ENCODE measurements around the gene C1orf159. TPM values are rescaled to one million over a fixed set of nuclear protein-coding genes. Genes with fewer than 3 reads are reported as not detected.

Gene C1orf159
- total RNA-seq, 1 experiment from 2014 or later = 19.1 TPM

DNA sequence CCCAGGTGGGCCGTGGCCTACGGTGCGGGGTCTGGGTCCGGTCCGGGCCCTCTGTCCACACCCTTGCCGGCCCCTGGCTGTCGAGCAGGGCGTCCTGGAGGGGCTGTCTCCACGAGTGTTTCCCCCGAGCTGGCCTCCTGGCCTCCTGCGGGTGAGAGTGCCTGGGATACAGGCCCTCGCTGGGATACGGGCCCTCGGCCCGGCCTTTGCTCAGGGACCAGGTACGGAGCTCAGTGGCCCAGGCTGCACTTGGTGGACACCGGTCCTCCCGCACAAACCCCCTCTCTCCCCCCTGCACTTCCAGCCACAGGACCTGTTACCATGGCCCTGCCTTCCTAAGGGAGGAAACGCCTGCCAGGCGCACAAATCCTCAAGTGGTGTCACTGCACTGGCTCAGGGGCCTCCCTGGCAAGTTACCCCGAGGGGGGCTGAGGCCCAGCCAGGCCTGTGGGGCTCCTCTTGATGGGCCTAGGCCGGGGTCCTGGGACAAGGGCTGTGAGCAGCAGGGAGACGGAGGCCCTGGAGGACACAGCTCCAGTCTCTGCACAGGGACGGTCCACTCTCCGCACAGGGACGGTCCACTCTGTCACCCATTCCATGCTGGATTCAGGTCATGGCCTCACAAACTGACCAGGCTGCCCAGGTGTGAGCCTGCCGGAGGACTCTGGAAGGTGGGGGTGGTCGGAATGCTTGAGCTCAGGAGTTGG is 23.6 kb downstream of the C1orf159 start:
- DNase-seq (ENCODE audit: low read depth) = no peak

- DNase-seq (ENCODE audit: low read depth) = no peak
These were observed 24.3 kb downstream of the C1orf159 start for GRCh38 chr1:1091344-1092148.

DNA sequence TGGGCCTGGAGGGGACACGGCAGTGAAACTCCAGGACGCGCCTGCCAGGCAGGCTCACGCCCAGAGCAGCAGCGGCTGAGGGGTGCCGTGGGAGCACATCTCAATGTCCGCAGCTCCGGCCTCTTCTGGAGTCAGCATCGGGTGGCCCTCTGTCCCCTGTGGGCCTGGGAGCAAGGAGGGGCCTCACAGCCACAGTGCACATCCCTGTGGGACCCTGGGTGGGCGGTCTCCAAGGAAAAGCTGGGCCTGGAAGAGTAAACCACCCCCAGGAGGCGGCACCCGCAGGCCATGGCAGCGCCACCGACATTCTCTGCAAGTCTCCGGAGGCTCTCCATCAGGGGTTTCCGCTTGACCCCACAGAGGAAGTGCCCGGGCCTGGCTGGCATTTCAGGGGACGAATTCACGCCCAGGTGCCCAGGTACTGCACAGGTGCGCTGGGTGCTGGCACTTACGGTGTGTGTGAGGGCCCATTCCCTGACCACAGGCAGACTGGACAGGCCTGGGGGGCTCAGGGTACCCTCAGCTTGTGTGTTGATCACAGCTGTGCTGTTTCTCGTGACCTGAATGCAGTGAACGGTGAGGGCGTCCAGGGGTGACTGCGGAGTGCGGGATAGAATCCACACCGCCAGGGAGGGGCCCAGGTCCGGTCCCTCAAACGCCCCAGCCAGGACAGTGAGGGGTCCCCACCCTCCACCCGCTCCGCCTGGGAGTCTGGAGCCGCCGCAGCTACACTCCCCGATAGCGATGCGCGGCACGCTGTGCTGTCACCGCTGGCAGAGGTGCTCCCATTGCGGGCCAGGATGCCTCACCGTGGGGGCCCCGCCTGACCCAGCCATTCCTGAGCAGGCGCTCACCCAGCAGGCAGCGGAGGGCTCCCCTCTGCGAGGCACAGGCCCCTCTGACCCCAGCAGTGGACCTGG is 25.2 kb downstream of the C1orf159 start:
- no peak for DNase-seq (ENCODE audit: low read depth)

DNA sequence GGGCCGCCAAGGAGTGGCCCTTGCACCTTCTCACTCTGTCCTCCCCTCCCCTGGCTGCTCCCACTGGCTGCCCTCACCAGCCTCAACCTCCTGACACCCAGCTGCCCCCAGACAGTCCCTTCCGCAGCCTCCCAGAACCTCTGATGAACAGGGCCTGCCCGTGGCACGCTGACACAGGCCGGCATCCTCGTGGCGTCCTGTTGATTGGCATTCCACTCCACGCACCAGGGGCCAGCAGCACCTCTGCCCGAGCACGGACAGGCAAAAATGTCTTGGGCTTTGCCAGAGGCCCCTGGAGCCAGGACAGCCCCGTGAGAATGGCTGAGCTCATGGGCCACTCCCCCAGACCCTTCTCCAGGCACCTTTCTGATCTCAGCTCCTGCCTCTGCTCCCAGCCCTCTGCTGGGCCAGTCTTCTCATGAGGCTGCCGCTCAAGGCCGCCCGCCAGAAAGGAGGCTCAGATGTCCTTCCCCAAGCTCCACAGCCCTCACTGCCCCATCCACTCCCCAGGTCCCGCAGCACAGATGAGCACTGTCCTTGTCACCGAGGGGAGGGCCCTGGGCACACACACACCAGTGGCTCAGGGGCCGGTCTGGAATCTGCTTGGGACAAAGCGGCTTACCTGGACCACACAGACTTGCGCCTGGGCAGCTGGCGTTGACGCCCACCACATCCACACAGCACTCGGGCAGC is 26.0 kb downstream of the C1orf159 start:
- DNase-seq (ENCODE audit: low read depth) = no peak

GRCh38 chr1:1088801-1089680 is 26.8 kb downstream of the C1orf159 start:
- no peak for DNase-seq (ENCODE audit: low read depth)

DNA sequence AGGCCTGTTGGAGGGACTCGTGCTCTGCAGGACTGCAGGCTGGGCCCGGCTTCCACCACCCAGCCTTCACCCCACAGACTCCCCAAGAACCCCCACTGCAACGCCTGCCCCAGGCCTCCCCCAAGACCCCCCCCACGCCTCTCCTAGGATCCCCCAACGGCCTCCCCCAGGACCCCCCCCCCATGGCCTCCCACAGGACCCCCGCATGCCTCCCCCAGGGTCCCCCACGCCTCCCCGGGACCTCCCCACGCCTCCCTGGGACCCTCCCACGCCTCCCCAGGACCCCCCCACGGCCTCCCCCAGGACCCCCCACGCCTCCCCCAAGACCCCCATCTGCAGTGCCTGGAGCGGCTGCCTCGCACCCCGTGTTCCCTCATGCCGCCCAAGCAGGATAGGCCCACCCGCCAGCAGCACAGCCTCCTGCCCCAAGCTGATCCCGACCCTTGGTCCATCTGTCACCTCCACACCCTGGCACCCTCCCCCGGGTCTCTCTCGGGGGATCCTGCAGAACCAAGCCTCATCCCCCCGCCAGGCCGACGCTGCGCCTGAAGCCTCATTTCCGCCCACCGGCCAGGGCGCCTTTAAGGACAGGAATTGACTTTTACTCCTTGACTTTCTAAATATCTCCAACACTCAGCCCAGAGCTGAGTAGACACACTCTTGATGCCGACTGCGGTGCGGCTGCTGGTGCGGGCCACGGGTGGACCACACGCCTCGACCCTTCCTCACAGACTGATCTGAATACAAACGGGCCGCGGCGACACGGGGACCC is 27.7 kb downstream of the C1orf159 start:
- no peak for DNase-seq (ENCODE audit: low read depth)

DNA sequence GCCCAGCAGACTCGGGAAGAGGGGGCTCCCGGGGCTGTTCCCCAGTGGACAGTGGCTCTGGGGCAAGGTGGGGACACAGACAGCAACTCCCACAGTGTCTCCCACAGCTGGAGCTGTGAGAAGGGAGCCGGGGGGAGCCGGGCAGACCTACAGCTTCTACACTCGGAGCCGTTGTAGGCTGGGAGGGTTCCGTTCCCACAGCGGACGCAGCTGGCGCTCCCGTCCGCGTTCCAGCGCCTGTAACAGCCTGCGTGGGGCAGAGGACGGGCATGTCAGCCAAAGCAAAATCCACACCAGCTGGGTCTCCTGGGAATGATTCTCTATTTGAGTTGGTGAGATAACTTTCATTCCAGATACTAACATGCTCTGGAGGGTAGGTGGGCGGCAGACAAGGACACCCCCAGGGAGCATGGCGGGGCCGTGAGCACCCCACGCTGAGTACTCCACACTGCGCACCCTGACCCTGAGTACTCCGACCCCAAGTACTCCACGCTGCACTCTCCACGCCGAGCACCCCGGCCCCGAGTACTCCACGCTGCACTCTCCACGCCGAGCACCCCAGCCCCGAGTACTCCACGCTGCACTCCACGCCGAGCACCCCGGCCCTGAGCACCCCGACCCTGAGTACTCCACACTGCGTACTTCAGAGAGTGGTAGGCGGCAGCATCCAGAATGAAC is 28.4 kb downstream of the C1orf159 start:
- no peak for DNase-seq (ENCODE audit: low read depth)

GRCh38 chr1:1086911-1087341 is 29.0 kb downstream of the C1orf159 start:
- DNase-seq (ENCODE audit: low read depth) = no peak

DNA sequence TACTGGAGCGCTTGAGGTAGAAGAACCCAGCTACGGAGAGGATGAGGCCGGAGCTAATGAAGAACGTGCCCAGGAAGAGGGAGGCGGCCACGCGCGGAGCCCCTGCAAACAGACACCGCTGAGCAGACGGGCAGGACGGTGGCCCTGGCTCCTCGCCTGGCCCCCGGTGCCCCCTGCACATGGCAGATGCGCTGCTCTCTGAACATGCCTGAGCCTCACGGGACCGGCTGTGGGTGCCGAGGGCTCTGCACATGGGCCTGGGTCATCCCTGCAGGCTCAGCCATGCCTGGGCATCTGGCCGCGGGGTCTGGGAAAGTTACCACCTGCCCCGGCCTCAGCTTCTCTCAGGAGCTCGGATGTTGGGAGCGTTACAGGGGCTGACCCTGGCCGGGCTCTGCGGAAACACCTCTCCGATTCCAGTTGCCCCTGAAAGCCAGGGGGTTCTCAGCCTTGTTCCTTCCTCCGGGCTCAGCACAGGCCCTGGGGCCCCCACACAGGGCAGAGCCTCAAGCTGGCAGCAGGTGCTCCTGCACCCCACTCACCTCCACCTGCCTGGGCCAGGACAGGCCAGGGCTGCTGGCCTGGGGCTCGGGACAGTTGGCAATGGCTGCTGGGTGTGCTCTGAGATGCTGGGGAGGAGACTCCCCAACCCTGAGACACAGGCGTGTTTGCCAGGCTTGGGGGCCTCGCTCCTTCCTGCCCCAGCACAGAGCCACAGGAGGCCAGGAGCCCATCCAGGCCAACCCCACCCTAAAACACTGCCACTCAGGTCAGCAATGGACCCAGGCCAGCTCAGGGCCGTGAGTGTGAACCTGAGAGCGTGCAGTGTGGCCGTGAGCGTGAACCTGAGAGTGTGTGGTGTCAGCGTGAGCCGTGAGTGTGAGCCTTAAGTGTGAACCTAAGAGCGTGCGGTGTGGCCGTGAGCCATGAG is 29.7 kb downstream of the C1orf159 start:
- DNase-seq (ENCODE audit: low read depth) = peak; percentile 11

DNA sequence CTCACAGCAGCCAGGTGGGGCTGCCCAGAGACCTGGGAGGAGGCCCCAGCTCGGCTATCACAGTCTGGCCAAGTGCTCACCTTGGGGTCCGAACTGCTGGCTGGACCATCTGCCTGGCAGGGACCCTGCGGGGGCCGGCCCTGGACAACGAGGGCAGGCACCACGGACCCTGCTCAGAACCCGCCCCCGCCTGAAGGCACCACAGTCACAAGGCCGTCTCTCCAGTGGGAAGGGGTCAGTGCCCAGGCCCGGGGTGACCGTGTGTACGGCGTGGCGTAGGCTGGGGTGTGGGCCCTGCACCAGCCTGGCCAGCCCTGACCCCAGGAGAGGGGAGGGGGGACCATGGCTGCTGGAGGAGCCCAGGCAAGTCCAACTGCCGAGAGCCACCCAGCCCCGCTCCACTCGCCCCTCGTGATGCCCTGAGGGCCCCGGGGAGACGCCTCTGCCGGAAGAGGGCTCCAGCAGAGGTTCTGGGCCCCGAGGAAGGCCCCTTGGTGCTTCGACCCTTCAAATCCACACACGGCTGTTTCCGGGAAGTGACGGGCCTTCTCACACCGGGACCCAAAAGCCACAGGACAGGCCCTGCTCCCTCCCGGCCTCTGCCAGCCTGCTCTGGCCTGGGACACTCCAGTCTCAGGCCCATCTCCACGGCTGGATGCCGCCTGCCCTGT is 30.6 kb downstream of the C1orf159 start:
- DNase-seq (ENCODE audit: low read depth) = no peak

- DNase-seq (ENCODE audit: low read depth) = peak; percentile 13
These were observed 31.3 kb downstream of the C1orf159 start for GRCh38 chr1:1084372-1085170.

- DNase-seq (ENCODE audit: low read depth) = no peak
These were observed 32.2 kb downstream of the C1orf159 start for GRCh38 chr1:1083416-1084371.

- no peak for DNase-seq (ENCODE audit: low read depth)
These were observed 33.0 kb downstream of the C1orf159 start for GRCh38 chr1:1082776-1083415.

DNA sequence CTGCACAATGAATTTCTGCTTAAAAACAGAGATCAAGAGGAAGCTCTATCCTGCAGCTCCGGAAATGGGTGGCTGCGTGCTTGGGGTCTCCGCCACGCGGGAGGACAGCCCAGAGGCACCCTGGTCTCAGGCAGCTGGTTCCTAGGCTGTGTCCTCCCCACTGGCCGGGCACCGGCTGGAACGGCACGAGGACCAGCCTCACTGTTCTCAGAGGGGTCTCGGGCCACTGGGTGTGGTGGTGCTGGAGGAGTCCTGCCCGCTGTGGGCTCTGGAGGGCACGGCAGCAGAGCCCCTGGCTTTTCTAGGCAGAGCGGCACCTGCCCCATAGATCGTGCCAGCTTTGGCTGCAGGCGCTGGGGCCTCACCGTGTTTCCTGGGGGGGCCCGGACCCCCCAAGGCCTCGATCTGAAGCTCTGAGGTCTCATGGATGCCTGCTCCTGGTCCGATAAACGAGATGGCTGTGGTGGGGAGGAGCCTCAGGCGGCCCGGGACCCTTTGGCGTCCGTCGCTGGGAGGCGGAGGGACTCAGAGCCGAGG is 33.6 kb downstream of the C1orf159 start:
- DNase-seq (ENCODE audit: low read depth) = no peak

Measured in Daoy (cell line).